ENCODE results near the gene CYSTM1.

DNA sequence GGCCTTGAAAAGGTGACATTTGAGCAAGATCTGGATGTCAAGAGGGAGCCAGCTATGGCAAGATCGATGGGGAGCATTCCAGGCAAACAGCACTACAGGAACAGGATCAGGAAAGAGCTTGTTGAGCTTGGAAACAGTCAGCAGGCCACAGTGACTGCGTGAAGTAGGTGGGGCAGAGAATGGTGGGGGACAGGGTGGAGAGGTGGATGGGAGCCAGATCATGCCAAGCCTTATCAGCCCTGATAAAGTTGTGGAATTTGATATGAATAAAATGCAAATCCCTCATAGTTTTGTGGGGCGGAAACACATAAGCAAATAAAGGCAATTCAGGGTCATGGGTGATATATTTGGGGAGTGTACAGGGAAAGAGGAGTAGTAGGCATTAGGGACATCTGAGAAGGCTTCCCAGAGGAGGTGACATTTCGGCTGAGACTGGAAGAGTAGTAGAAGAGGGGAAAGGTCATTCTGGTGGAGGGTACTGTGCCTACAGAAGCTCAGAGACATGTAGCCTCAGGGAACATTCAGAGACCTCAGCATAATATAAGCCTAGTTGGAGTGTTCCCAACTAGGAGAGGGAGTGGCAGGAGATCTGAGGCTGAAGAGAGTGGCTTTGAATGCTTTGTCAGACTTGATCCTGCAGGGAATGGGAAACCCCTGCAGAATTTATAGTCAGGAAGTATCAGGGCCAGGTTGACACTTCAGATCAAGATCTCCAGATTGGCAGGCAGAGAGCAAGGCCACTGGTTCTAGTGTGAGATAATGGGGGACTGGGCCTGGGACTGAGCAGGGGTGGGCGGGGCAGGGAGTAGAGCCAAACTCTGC lies 9.7 kb upstream of the CYSTM1 start:
- TF ChIP-seq, protein P1, sequence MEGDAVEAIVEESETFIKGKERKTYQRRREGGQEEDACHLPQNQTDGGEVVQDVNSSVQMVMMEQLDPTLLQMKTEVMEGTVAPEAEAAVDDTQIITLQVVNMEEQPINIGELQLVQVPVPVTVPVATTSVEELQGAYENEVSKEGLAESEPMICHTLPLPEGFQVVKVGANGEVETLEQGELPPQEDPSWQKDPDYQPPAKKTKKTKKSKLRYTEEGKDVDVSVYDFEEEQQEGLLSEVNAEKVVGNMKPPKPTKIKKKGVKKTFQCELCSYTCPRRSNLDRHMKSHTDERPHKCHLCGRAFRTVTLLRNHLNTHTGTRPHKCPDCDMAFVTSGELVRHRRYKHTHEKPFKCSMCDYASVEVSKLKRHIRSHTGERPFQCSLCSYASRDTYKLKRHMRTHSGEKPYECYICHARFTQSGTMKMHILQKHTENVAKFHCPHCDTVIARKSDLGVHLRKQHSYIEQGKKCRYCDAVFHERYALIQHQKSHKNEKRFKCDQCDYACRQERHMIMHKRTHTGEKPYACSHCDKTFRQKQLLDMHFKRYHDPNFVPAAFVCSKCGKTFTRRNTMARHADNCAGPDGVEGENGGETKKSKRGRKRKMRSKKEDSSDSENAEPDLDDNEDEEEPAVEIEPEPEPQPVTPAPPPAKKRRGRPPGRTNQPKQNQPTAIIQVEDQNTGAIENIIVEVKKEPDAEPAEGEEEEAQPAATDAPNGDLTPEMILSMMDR (IDR thresholded peaks at IDR 0.05 in 4 of 5, conservative IDR thresholded peaks at IDR 0.05 in 1 of 5) = no peak
- no peak for TF ChIP-seq POLR2A (IDR thresholded peaks at IDR 0.05)
